ENCODE results near the gene PDLIM1.
"Not testable (repeated sequence)": the region's sequence is repeated elsewhere in the genome, so short reads cannot be mapped to it uniquely, and the experiment has no call there.

The PDLIM1 gene

GRCh38 chr10:95241533-95241932, 49.3 kb downstream of the PDLIM1 start:
- H3K4me2 ChIP-seq (ENCODE audit: low read length) = no peak overlapping the region
- H4K8ac ChIP-seq (ENCODE audit: low read depth, low read length) = no peak overlapping the region
- no CpG with 5 or more reads among the region's 4 CpGs for WGBS (ENCODE audit: extremely low coverage, insufficient coverage, low lambda C conversion rate)

GRCh38 chr10:95240811-95241210, 50.0 kb downstream of the PDLIM1 start:
- no peak overlapping the region for H3K4ac ChIP-seq (ENCODE audit: low read depth, low read length)
- H3K79me2 ChIP-seq (ENCODE audit: control insufficient read depth, insufficient read depth, low read length) = peaks cover 2% of the 10 kb centered on the region
- H3K27ac ChIP-seq (ENCODE audit: low read depth, low read length) = no peak overlapping the region
- no CpG with 5 or more reads among the region's 6 CpGs for WGBS (ENCODE audit: extremely low coverage, insufficient coverage, low lambda C conversion rate)
- no peak overlapping the region for H4K5ac ChIP-seq (ENCODE audit: low read length)
- no peak overlapping the region for H3K9ac ChIP-seq (ENCODE audit: low read length)
- no peaks in the 10 kb centered on the region for H3K4me1 ChIP-seq (ENCODE audit: control insufficient read depth, low read depth, low read length)
- H2BK5ac ChIP-seq (ENCODE audit: low read length) = no peak overlapping the region
- H3K23ac ChIP-seq (ENCODE audit: low read length) = no peak overlapping the region
- H4K8ac ChIP-seq (ENCODE audit: low read depth, low read length) = no peak overlapping the region
- no peak overlapping the region for H3K18ac ChIP-seq (ENCODE audit: low read length)
- no peak overlapping the region for H2BK15ac ChIP-seq (replicated peaks; ENCODE audit: low read depth)
- H3K4me3 ChIP-seq (ENCODE audit: low read length) = no peak overlapping the region
- H3K27me3 ChIP-seq (ENCODE audit: insufficient read depth, low read length, poor library complexity) = no peaks in the 10 kb centered on the region
- DNase-seq = no peak
- H3K56ac ChIP-seq (ENCODE audit: low read length) = no peak overlapping the region
- H2AK5ac ChIP-seq (ENCODE audit: low read length) = no peak overlapping the region
- H2BK120ac ChIP-seq (ENCODE audit: low read depth, low read length) = no peak overlapping the region
- peaks cover 13% of the 10 kb centered on the region for H3K36me3 ChIP-seq (ENCODE audit: control insufficient read depth, insufficient read depth, low read length)
- no peak overlapping the region for H3K4me2 ChIP-seq (ENCODE audit: low read length)
- H3K79me1 ChIP-seq (ENCODE audit: low read length) = peaks cover 8% of the 10 kb centered on the region

More at GRCh38 chr10:95241533-95241932, 49.3 kb downstream of the PDLIM1 start:
- Histone ChIP-seq H3K79me1 (ENCODE audit: low read length) (peaks cover 8% of the 10 kb centered on the region), H3K36me3 (ENCODE audit: control insufficient read depth, insufficient read depth, low read length) (peaks cover 13% of the 10 kb centered on the region), H2AK5ac (ENCODE audit: low read length) (no peak overlapping the region), H3K23ac (ENCODE audit: low read length) (no peak overlapping the region), H3K18ac (ENCODE audit: low read length) (no peak overlapping the region), H3K27ac (ENCODE audit: low read depth, low read length) (no peak overlapping the region), H3K79me2 (ENCODE audit: control insufficient read depth, insufficient read depth, low read length) (peaks cover 2% of the 10 kb centered on the region), H3K56ac (ENCODE audit: low read length) (no peak overlapping the region), H3K4ac (ENCODE audit: low read depth, low read length) (no peak overlapping the region), H2BK120ac (ENCODE audit: low read depth, low read length) (no peak overlapping the region), H3K4me3 (ENCODE audit: low read length) (no peak overlapping the region), H3K27me3 (ENCODE audit: insufficient read depth, low read length, poor library complexity) (no peaks in the 10 kb centered on the region), H2BK15ac (replicated peaks; ENCODE audit: low read depth) (no peak overlapping the region), H4K5ac (ENCODE audit: low read length) (no peak overlapping the region), H2BK5ac (ENCODE audit: low read length) (no peak overlapping the region), H3K9ac (ENCODE audit: low read length) (no peak overlapping the region), H3K4me1 (ENCODE audit: control insufficient read depth, low read depth, low read length) (no peaks in the 10 kb centered on the region)
- no peak for DNase-seq

GRCh38 chr10:95240096-95240495, 50.7 kb downstream of the PDLIM1 start:
- not testable (repeated sequence) for H3K23ac ChIP-seq (ENCODE audit: low read length); H3K4me1 ChIP-seq (ENCODE audit: control insufficient read depth, low read depth, low read length); H3K4me3 ChIP-seq (ENCODE audit: low read length); H4K8ac ChIP-seq (ENCODE audit: low read depth, low read length); H3K79me2 ChIP-seq (ENCODE audit: control insufficient read depth, insufficient read depth, low read length); H3K27me3 ChIP-seq (ENCODE audit: insufficient read depth, low read length, poor library complexity); H2AK5ac ChIP-seq (ENCODE audit: low read length); H2BK120ac ChIP-seq (ENCODE audit: low read depth, low read length); H2BK15ac ChIP-seq (replicated peaks; ENCODE audit: low read depth); H3K18ac ChIP-seq (ENCODE audit: low read length); H3K27ac ChIP-seq (ENCODE audit: low read depth, low read length); H4K5ac ChIP-seq (ENCODE audit: low read length); H3K4me2 ChIP-seq (ENCODE audit: low read length); H3K79me1 ChIP-seq (ENCODE audit: low read length); H3K56ac ChIP-seq (ENCODE audit: low read length); H3K9ac ChIP-seq (ENCODE audit: low read length); DNase-seq; H3K4ac ChIP-seq (ENCODE audit: low read depth, low read length); H2BK5ac ChIP-seq (ENCODE audit: low read length)
- peaks cover 12% of the 10 kb centered on the region for H3K36me3 ChIP-seq (ENCODE audit: control insufficient read depth, insufficient read depth, low read length)
- no CpG with 5 or more reads among the region's 3 CpGs for WGBS (ENCODE audit: extremely low coverage, insufficient coverage, low lambda C conversion rate)

GRCh38 chr10:95237376-95238170, 53.2 kb downstream of the PDLIM1 start:
- H3K4ac ChIP-seq (ENCODE audit: low read depth, low read length) = no peak overlapping the region
- WGBS (ENCODE audit: extremely low coverage, insufficient coverage, low lambda C conversion rate) = no CpG with 5 or more reads among the region's 12 CpGs
- H3K36me3 ChIP-seq (ENCODE audit: control insufficient read depth, insufficient read depth, low read length) = peaks cover 12% of the 10 kb centered on the region
- H3K56ac ChIP-seq (ENCODE audit: low read length) = no peak overlapping the region
- H3K4me2 ChIP-seq (ENCODE audit: low read length) = no peak overlapping the region
- no peak overlapping the region for H2BK120ac ChIP-seq (ENCODE audit: low read depth, low read length)
- H4K5ac ChIP-seq (ENCODE audit: low read length) = no peak overlapping the region
- H3K79me1 ChIP-seq (ENCODE audit: low read length) = peaks cover 7% of the 10 kb centered on the region
- no peak overlapping the region for H2BK5ac ChIP-seq (ENCODE audit: low read length)
- no peak overlapping the region for H3K27ac ChIP-seq (ENCODE audit: low read depth, low read length)
- no peaks in the 10 kb centered on the region for H3K4me1 ChIP-seq (ENCODE audit: control insufficient read depth, low read depth, low read length)
- H2BK15ac ChIP-seq (replicated peaks; ENCODE audit: low read depth) = no peak overlapping the region
- H3K27me3 ChIP-seq (ENCODE audit: insufficient read depth, low read length, poor library complexity) = no peaks in the 10 kb centered on the region
- no peak overlapping the region for H3K23ac ChIP-seq (ENCODE audit: low read length)
- H2AK5ac ChIP-seq (ENCODE audit: low read length) = no peak overlapping the region
- no peak overlapping the region for H3K4me3 ChIP-seq (ENCODE audit: low read length)
- H3K18ac ChIP-seq (ENCODE audit: low read length) = no peak overlapping the region
- no peak for DNase-seq
- no peak overlapping the region for H3K9ac ChIP-seq (ENCODE audit: low read length)
- H3K79me2 ChIP-seq (ENCODE audit: control insufficient read depth, insufficient read depth, low read length) = peaks cover 2% of the 10 kb centered on the region
- H4K8ac ChIP-seq (ENCODE audit: low read depth, low read length) = no peak overlapping the region

- Histone ChIP-seq H3K4me3 (ENCODE audit: low read length) (no peak overlapping the region), H2AK5ac (ENCODE audit: low read length) (no peak overlapping the region), H3K56ac (ENCODE audit: low read length) (peak overlapping the region; percentile 22), H3K9ac (ENCODE audit: low read length) (no peak overlapping the region), H3K27ac (ENCODE audit: low read depth, low read length) (no peak overlapping the region), H3K4me1 (ENCODE audit: control insufficient read depth, low read depth, low read length) (no peaks in the 10 kb centered on the region), H4K8ac (ENCODE audit: low read depth, low read length) (no peak overlapping the region), H3K4me2 (ENCODE audit: low read length) (no peak overlapping the region), H3K36me3 (ENCODE audit: control insufficient read depth, insufficient read depth, low read length) (peaks cover 10% of the 10 kb centered on the region), H3K23ac (ENCODE audit: low read length) (no peak overlapping the region), H4K5ac (ENCODE audit: low read length) (no peak overlapping the region), H3K4ac (ENCODE audit: low read depth, low read length) (no peak overlapping the region), H3K79me1 (ENCODE audit: low read length) (peaks cover 3% of the 10 kb centered on the region), H3K79me2 (ENCODE audit: control insufficient read depth, insufficient read depth, low read length) (peaks cover under 1% of the 10 kb centered on the region), H2BK15ac (replicated peaks; ENCODE audit: low read depth) (no peak overlapping the region), H3K18ac (ENCODE audit: low read length) (no peak overlapping the region), H3K27me3 (ENCODE audit: insufficient read depth, low read length, poor library complexity) (no peaks in the 10 kb centered on the region), H2BK5ac (ENCODE audit: low read length) (no peak overlapping the region), H2BK120ac (ENCODE audit: low read depth, low read length) (no peak overlapping the region)
- WGBS (ENCODE audit: extremely low coverage, insufficient coverage, low lambda C conversion rate) = no CpG with 5 or more reads among the region's 6 CpGs
- DNase-seq = peak; percentile 48
These were observed 54.5 kb downstream of the PDLIM1 start for GRCh38 chr10:95236068-95236903.
